K562 (cell line): Measurements from ENCODE around the gene DTNBP1. TPM values are rescaled to one million over a fixed set of nuclear protein-coding genes. Genes with fewer than 3 reads are reported as not detected.

Source experiments
- ATAC-seq: fragments of 200-7000 bp; cut with Tn5 transposase; 3 replicates; pipeline ENCODE4 v1.9.1; 2020; ENCODE audit warnings: moderate library complexity
- BruUV-seq: library from RNA; stranded (reverse); fragments of 400-500 nt; replicated peaks from 2 replicates; lab custom pipeline; 2021; lab: Mats Ljungman, UMichigan
- CTCF ChIA-PET: fragments of 300-600 bp; formaldehyde crosslinking; extraction: SDS; loops from one replicate; lab custom pipeline; 2021; ENCODE audit warnings: low intra/inter-chr PET ratio; lab: Yijun Ruan, JAX
- POLR2A ChIA-PET: fragments of 300-600, 350-650 bp; sonication (Branson Sonifier 250); formaldehyde crosslinking; extraction: SDS; loops from one replicate; lab custom pipeline; 2021; ENCODE audit warnings: antibody characterized with exemption, inconsistent platforms; lab: Yijun Ruan, JAX
- DNase-seq, 4 experiments: peaks; one replicate each; pipeline versions ENCODE4 v3.0.0 to v3.0.0-alpha.2; 2011 to 2018; ENCODE audit warnings: low spot score in 3 of 4, mixed read lengths in 3 of 4; ENCODE audit errors: extremely low read depth in 1 of 4
- FAIRE-seq: peaks from 2 replicates; lab custom pipeline; 2011; peaks lifted over from hg19 to GRCh38; lab: Jason Lieb, UNC
- H2AFZ ChIP-seq: 2 replicates; pipeline ENCODE4 v1.6.0; 2011; ENCODE audit warnings: low read depth, low read length, control low read depth, inconsistent platforms
- H3K27ac ChIP-seq: fragments of 200-600 bp; 3 replicates; pipeline ENCODE4 v1.8.0; 2011; ENCODE audit warnings: low read depth, mild to moderate bottlenecking, control low read depth, inconsistent platforms, low read length, moderate library complexity, mixed read lengths; ENCODE audit errors: extremely low read depth
- H3K27me3 ChIP-seq, 2 experiments: fragments of 300-600 bp in 1 of 2; 2 replicates in 1 of 2; 3 replicates in 1 of 2; pipeline versions ENCODE4 v1.6.0 to v1.8.0; 2011; ENCODE audit warnings: inconsistent platforms in 2 of 2, low read length in 2 of 2, mild to moderate bottlenecking in 1 of 2, mixed read lengths in 1 of 2, moderate library complexity in 1 of 2; ENCODE audit not compliant: control insufficient read depth in 2 of 2, insufficient read depth in 2 of 2
- H3K36me3 ChIP-seq: fragments of 300-600 bp; 3 replicates; pipeline ENCODE4 v1.8.0; 2011; ENCODE audit warnings: mild to moderate bottlenecking, low read length, inconsistent platforms; ENCODE audit not compliant: control insufficient read depth, insufficient read depth
- H3K4me1 ChIP-seq, 2 experiments: fragments of 200-600 bp in 1 of 2; replicated peaks in 1 of 2; 2 replicates in 1 of 2; 3 replicates in 1 of 2; pipeline versions ENCODE4 v1.5.1 to v1.8.0; 2011; ENCODE audit warnings: inconsistent platforms in 2 of 2, low read length in 2 of 2, mild to moderate bottlenecking in 1 of 2, mixed read lengths in 1 of 2, moderate library complexity in 1 of 2; ENCODE audit not compliant: control insufficient read depth in 2 of 2, insufficient read depth in 2 of 2
- H3K4me2 ChIP-seq: 2 replicates; pipeline ENCODE4 v1.6.1; 2011; ENCODE audit warnings: low read length, control low read depth, inconsistent platforms, mixed read lengths; ENCODE audit not compliant: insufficient read depth
- H3K4me3 ChIP-seq: fragments of 200-600 bp; sonication (generic), shearing (Covaris generic); 2 replicates; pipeline ENCODE4 v1.5.1; 2016; ENCODE audit warnings: control low read depth, inconsistent platforms
- H3K79me2 ChIP-seq: fragments of 200-600 bp; 3 replicates; pipeline ENCODE4 v1.8.0; 2011; ENCODE audit warnings: low read length, inconsistent platforms; ENCODE audit not compliant: control insufficient read depth, insufficient read depth
- H3K9ac ChIP-seq, 2 experiments: 2 replicates each; pipeline versions ENCODE4 v1.6.0 to v1.6.1; 2011; ENCODE audit warnings: low read depth in 2 of 2, low read length in 2 of 2, control low read depth in 1 of 2, inconsistent platforms in 1 of 2, mild to moderate bottlenecking in 1 of 2, mixed read lengths in 1 of 2; ENCODE audit not compliant: insufficient read depth in 1 of 2
- H3K9me1 ChIP-seq: one replicate; pipeline ENCODE4 v1.6.0; 2011; ENCODE audit warnings: inconsistent platforms, mild to moderate bottlenecking, low read length, moderate library complexity; ENCODE audit not compliant: control insufficient read depth, insufficient read depth
- H3K9me3 ChIP-seq: replicated peaks from 2 replicates; pipeline ENCODE4 v1.5.1; 2011; ENCODE audit warnings: low read depth, low read length, inconsistent platforms; ENCODE audit not compliant: control insufficient read depth, insufficient read depth
- H4K20me1 ChIP-seq: replicated peaks from 2 replicates; pipeline ENCODE4 v1.6.1; 2011; ENCODE audit warnings: low read length, inconsistent platforms, mixed read lengths; ENCODE audit not compliant: control insufficient read depth, insufficient read depth
- BRD9 ChIP-seq: fragments of 450-650 bp; IDR thresholded peaks from 2 replicates; pipeline ENCODE4 v1.6.1; 2018; ENCODE audit warnings: low read depth; ENCODE audit not compliant: partially characterized antibody
- C11orf30 ChIP-seq: fragments of 450-650 bp; IDR thresholded peaks from 2 replicates; pipeline ENCODE4 v1.6.1; 2016; ENCODE audit warnings: low read depth, mild to moderate bottlenecking
- EWSR1 ChIP-seq: fragments of 450-650 bp; IDR thresholded peaks from 2 replicates; pipeline ENCODE4 v1.6.1; 2018; ENCODE audit warnings: borderline replicate concordance, mild to moderate bottlenecking, low read depth, moderate library complexity; ENCODE audit not compliant: partially characterized antibody
- MAFF ChIP-seq: IDR thresholded peaks from 2 replicates; pipeline ENCODE4 v1.6.1; 2012; ENCODE audit warnings: low read length, improper control_type of control experiment
- MAFG ChIP-seq: fragments of 450-650 bp; conservative IDR thresholded peaks from 2 replicates; pipeline ENCODE4 v1.6.1; 2016; ENCODE audit warnings: missing genetic modification characterization, missing compliant biosample characterization
- MAFK ChIP-seq: IDR thresholded peaks from 2 replicates; pipeline ENCODE4 v1.6.1; 2011; ENCODE audit warnings: low read length, improper control_type of control experiment
- NFE2 ChIP-seq: IDR thresholded peaks from 2 replicates; pipeline ENCODE4 v1.6.1; 2014; ENCODE audit warnings: antibody characterized with exemption, low read depth
- ZNF316 ChIP-seq: fragments of 450-650 bp; IDR thresholded peaks from 2 replicates; pipeline ENCODE4 v1.6.1; 2016
- ZNF507 ChIP-seq: conservative IDR thresholded peaks from 2 replicates; pipeline ENCODE4 v1.6.1; 2017; ENCODE audit warnings: missing genetic modification characterization, missing compliant biosample characterization
- ZSCAN32 ChIP-seq: fragments of 450-650 bp; formaldehyde crosslinking; IDR thresholded peaks from 2 replicates; pipeline ENCODE4 v1.4.0; 2020; ENCODE audit warnings: mild to moderate bottlenecking, moderate library complexity
- WGBS: fragments of 100-300 bp; shearing (Covaris generic); methylation state at CpG from one replicate; pipeline ENCODE4 v1.1.6; 2016; ENCODE audit warnings: low coverage, mixed read lengths; ENCODE audit not compliant: insufficient coverage; ENCODE audit errors: missing lambda C conversion rate; 5-methylcytosine and 5-hydroxymethylcytosine counted together
- in situ Hi-C: fragments of 300-500 bp; cut with MboI; formaldehyde crosslinking; loops from 4 replicates; pipeline ENCODE4 v1.15.0; 2018; ENCODE audit warnings: inconsistent platforms, mixed read lengths
- intact Hi-C: fragments of 100-400 bp; cut with micrococcal nuclease; formaldehyde crosslinking; loops from 2 replicates; pipeline ENCODE4 v1.14.2; 2022
- polyA plus RNA-seq, 8 experiments: library from polyadenylated mRNA; depleted of rRNA in 4 of 8; stranded (reverse) in 5 of 8; unstranded in 3 of 8; fragments of >200 nt; fragmentation: Nextera tagmentation in 2 of 8; fragmentation: Illumina TruSeq in 1 of 8; extraction: Ambion mirVana in 2 of 8; extraction: Trizol in 1 of 8; gene quantifications; 2 replicates each; pipeline versions ENCODE4 v1.2.1 to v1.2.3, GENCODE V29; 2011 to 2014; ENCODE audit warnings: inconsistent platforms in 1 of 8, missing spikeins in 1 of 8
- total RNA-seq, 7 experiments: library from RNA; depleted of rRNA in 6 of 7; stranded (reverse); fragments of >200 nt in 6 of 7; fragmentation: Illumina TruSeq in 2 of 7; extraction: Trizol in 2 of 7; gene quantifications; 2 replicates each; pipeline versions ENCODE4 v1.2.1 to v1.2.3, GENCODE V29; 2011 to 2021; ENCODE audit warnings: low replicate concordance in 1 of 7
- TF ChIP-seq, protein P1 (sequence below): sonication (generic); formaldehyde crosslinking; IDR thresholded peaks from 2 replicates; pipeline ENCODE4 v1.8.1; 2023; ENCODE audit warnings: mild to moderate bottlenecking, missing genetic modification reagents
- TF ChIP-seq, protein P2 (sequence below): IDR thresholded peaks from 2 replicates; pipeline ENCODE4 v1.6.1; 2011; ENCODE audit not compliant: insufficient read length; ENCODE audit errors: extremely low read depth
- TF ChIP-seq, protein P3 (sequence below), 3 experiments: IDR thresholded peaks in 2 of 3; conservative IDR thresholded peaks in 1 of 3; 2 replicates each; pipeline ENCODE4 v1.5.1; 2011 to 2012; ENCODE audit warnings: low read length in 3 of 3, mild to moderate bottlenecking in 3 of 3, control low read depth in 2 of 3, improper control_type of control experiment in 1 of 3, inconsistent platforms in 1 of 3, low read depth in 1 of 3, mixed read lengths in 1 of 3, moderate library complexity in 1 of 3; ENCODE audit not compliant: insufficient read depth in 2 of 3

The DTNBP1 gene
- total and polyA plus RNA-seq, 9 of the 15 experiments (the other 6 are each of a cell fraction or from before 2014, with no cell fraction given): 16.7 to 54.5 (median 21.4) TPM

DNA sequence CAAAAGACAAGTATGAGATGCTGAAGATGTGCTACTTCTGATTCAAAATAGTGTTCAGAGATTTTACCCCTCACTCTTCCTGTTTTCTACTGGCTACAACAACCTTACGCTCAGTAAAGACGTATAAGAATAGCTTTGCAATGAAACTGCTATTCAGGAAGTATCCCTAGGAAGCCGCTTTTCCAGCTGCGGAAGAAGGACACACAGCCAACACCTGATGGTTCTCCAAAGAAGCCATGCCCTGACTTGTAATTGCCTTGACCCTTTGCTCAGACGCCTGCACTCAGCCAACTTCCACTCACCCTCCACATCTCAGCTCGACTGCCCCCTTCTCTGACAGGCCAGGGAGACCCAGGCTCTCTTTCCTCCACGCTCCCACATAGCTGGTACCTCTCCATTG lies 111.6 kb downstream of the DTNBP1 start (continued):
- TF ChIP-seq EWSR1 (no peak), ZNF507 (tag) (no peak)
- TF ChIP-seq, protein P1, sequence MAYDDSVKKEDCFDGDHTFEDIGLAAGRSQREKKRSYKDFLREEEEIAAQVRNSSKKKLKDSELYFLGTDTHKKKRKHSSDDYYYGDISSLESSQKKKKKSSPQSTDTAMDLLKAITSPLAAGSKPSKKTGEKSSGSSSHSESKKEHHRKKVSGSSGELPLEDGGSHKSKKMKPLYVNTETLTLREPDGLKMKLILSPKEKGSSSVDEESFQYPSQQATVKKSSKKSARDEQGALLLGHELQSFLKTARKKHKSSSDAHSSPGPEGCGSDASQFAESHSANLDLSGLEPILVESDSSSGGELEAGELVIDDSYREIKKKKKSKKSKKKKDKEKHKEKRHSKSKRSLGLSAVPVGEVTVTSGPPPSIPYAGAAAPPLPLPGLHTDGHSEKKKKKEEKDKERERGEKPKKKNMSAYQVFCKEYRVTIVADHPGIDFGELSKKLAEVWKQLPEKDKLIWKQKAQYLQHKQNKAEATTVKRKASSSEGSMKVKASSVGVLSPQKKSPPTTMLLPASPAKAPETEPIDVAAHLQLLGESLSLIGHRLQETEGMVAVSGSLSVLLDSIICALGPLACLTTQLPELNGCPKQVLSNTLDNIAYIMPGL: no peak
- TF ChIP-seq, protein P2, sequence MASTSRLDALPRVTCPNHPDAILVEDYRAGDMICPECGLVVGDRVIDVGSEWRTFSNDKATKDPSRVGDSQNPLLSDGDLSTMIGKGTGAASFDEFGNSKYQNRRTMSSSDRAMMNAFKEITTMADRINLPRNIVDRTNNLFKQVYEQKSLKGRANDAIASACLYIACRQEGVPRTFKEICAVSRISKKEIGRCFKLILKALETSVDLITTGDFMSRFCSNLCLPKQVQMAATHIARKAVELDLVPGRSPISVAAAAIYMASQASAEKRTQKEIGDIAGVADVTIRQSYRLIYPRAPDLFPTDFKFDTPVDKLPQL: no peak

DNA sequence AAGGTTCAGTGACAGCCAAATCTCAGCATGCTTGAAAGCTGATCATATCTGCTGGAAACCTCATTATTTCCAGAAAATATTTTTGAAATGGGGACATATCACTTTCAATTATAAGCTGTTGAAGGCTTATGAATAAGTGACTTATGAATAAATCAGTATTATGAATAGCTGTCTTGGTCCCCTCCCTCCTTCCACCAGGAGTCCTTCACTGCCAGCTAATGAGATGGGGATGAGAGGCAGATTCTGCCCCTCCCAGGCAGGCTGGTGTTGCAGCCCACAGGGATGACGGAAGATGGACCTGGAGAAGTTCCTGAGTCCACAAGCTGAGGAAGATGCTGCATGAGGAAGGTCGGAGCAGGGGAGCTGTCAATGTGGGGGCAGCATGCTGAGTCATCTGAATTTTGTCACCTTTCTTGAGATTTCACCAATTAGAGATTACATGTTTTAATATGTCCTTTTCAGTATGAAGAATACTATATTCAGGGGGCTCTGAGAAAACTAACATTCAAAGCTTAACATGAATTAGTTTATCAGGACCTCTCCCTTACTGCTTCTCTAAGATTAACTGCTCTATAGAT lies 112.2 kb downstream of the DTNBP1 start:
- Histone ChIP-seq H3K79me2 (peaks cover 8% of the 10 kb centered on the region; the same call in 1 of the 3 replicates), H3K4me3 (no peak overlapping the region), H3K27me3 (no peaks in the 10 kb centered on the region), H3K9me3 (no peaks in the 10 kb centered on the region), H3K36me3 (0 out of 3 replicates have a peak, but pooled peaks cover 3% of the 10 kb centered on the region), H3K27ac (no peak overlapping the region), H3K9ac (no peak overlapping the region), H3K4me1 (peaks cover 14 to 41% of the 10 kb centered on the region in 2 experiments), H4K20me1 (no peaks in the 10 kb centered on the region), H3K9me1 (no peaks in the 10 kb centered on the region), H2AFZ (no peak overlapping the region), H3K4me2 (no peak overlapping the region)
- DNase-seq (no peak), ATAC-seq (no peak), FAIRE-seq (no peak)
- peak; percentile 43; the same call in 1 of the 2 replicates for TF ChIP-seq MAFF
- TF ChIP-seq ZSCAN32 (CRISPR knock-in tag): no peak
- TF ChIP-seq NFE2: peak; percentile 62
- peak; percentile 83 for TF ChIP-seq C11orf30
- peak; percentile 89 for TF ChIP-seq ZNF316
- peak; percentile 47 for TF ChIP-seq MAFG (tag)
- TF ChIP-seq MAFK: peak; percentile 64
- TF ChIP-seq, protein P3, sequence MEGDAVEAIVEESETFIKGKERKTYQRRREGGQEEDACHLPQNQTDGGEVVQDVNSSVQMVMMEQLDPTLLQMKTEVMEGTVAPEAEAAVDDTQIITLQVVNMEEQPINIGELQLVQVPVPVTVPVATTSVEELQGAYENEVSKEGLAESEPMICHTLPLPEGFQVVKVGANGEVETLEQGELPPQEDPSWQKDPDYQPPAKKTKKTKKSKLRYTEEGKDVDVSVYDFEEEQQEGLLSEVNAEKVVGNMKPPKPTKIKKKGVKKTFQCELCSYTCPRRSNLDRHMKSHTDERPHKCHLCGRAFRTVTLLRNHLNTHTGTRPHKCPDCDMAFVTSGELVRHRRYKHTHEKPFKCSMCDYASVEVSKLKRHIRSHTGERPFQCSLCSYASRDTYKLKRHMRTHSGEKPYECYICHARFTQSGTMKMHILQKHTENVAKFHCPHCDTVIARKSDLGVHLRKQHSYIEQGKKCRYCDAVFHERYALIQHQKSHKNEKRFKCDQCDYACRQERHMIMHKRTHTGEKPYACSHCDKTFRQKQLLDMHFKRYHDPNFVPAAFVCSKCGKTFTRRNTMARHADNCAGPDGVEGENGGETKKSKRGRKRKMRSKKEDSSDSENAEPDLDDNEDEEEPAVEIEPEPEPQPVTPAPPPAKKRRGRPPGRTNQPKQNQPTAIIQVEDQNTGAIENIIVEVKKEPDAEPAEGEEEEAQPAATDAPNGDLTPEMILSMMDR (IDR thresholded peaks at IDR 0.05 in 2 of 3, conservative IDR thresholded peaks at IDR 0.05 in 1 of 3; ENCODE audit: insufficient read depth in 2 of 3, low read depth in 1 of 3, low read length in 3 of 3): peak in 1 of 3 experiments; percentile 21; a peak in 1 of 6 replicates
- TF ChIP-seq BRD9: no peak
- 71% methylated on average over 2 of the region's 2 CpGs for WGBS
- in situ Hi-C loops (no loop called here), intact Hi-C loops (no loop called here)
- ChIA-PET POLR2A (interaction anchor here (0.6 to 3.1 kb wide), 4 partner anchors 10 to 60 kb away, joined by 4 to 10 read pairs (median 6); no protein-coding TSS in a partner anchor), CTCF (no interaction called here)
- BruUV-seq: no TSS peak
